HEK293 (cell line): ENCODE data around the gene CD9.

Experiments used
- CTCF ChIP-seq: fragments of 450-650 bp; formaldehyde crosslinking; IDR thresholded peaks from 2 replicates; pipeline ENCODE4 v1.5.1; 2016; ENCODE audit warnings: missing biosample characterization, missing genetic modification characterization
- WT1 ChIP-seq: fragments of 450-650 bp; formaldehyde crosslinking; IDR thresholded peaks from 2 replicates; pipeline ENCODE4 v1.5.1; 2016; ENCODE audit warnings: missing biosample characterization, missing genetic modification characterization
- ZFP41 ChIP-seq: fragments of 450-650 bp; formaldehyde crosslinking; IDR thresholded peaks from 2 replicates; pipeline ENCODE4 v1.5.1; 2016; ENCODE audit warnings: missing biosample characterization, missing genetic modification characterization, borderline replicate concordance

GRCh38 chr12:6235906-6236640 is 35.9 kb downstream of the CD9 start:
- TF ChIP-seq ZFP41 (no peak), CTCF (tag by site-specific recombination) (no peak), WT1 (tag by site-specific recombination) (no peak)
